Measurements from ENCODE around the gene CTNNBIP1.

DNA sequence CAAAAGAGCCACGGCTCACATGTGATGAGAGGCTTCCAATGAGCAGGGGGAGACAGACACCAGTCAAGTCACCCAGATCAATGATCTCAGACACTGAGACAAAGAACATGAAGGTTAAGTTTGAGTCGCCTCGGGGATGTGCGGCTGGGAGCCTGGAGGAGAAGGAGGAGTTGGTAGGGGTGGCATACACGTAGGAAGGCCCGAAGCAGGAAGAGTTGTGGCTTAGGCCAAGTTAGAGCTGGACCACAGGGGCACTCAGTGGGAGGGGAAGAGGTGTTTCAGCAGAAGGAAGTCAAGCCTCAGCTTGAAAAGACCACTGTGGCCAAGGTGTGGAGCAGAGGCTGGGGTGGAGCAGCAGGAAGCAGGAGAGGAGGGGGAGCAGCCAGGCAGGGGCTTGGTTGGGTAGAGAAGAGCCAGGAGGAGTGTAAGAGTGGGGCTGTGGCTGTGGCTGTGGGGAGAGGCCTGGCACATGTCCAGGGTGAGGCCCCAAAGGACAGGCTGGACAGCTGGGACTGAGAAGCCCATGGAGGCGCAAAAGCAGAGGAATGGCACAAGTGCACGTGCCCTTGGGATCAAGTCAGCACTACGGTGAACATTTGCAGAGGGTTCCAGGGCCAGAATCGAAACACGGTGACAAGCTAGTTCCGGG lies 27.6 kb downstream of the CTNNBIP1 start:
- TF ChIP-seq ZBTB33 (IDR thresholded peaks at IDR 0.05; ENCODE audit: borderline replicate concordance, low read depth) = no peak
- TF ChIP-seq, protein P1, sequence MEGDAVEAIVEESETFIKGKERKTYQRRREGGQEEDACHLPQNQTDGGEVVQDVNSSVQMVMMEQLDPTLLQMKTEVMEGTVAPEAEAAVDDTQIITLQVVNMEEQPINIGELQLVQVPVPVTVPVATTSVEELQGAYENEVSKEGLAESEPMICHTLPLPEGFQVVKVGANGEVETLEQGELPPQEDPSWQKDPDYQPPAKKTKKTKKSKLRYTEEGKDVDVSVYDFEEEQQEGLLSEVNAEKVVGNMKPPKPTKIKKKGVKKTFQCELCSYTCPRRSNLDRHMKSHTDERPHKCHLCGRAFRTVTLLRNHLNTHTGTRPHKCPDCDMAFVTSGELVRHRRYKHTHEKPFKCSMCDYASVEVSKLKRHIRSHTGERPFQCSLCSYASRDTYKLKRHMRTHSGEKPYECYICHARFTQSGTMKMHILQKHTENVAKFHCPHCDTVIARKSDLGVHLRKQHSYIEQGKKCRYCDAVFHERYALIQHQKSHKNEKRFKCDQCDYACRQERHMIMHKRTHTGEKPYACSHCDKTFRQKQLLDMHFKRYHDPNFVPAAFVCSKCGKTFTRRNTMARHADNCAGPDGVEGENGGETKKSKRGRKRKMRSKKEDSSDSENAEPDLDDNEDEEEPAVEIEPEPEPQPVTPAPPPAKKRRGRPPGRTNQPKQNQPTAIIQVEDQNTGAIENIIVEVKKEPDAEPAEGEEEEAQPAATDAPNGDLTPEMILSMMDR (IDR thresholded peaks at IDR 0.05) = no peak
- no peak for TF ChIP-seq FOXM1 (IDR thresholded peaks at IDR 0.05; ENCODE audit: low read depth)
- TF ChIP-seq, protein P2, sequence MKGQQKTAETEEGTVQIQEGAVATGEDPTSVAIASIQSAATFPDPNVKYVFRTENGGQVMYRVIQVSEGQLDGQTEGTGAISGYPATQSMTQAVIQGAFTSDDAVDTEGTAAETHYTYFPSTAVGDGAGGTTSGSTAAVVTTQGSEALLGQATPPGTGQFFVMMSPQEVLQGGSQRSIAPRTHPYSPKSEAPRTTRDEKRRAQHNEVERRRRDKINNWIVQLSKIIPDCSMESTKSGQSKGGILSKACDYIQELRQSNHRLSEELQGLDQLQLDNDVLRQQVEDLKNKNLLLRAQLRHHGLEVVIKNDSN (IDR thresholded peaks at IDR 0.05; ENCODE audit: borderline replicate concordance, low read depth) = no peak
- TF ChIP-seq EZH2phosphoT487 (IDR thresholded peaks at IDR 0.05; ENCODE audit: borderline replicate concordance, low read depth) = no peak
- TF ChIP-seq POLR2AphosphoS5 (IDR thresholded peaks at IDR 0.05; ENCODE audit: low read depth, low read length) = no peak
- no peak for TF ChIP-seq MXI1 (IDR thresholded peaks at IDR 0.05; ENCODE audit: low read depth, low read length)
- TF ChIP-seq EP300 (IDR thresholded peaks at IDR 0.05; ENCODE audit: borderline replicate concordance in 1 of 2, low read depth in 1 of 2, low read length in 1 of 2) = no peak
- TF ChIP-seq REST (IDR thresholded peaks at IDR 0.05; ENCODE audit: low read depth, low read length) = no peak
- no peak for TF ChIP-seq NFIC (IDR thresholded peaks at IDR 0.05; ENCODE audit: borderline replicate concordance)

Measured in SK-N-SH (cell line).